GM19035 (cell line): ENCODE measurements around the gene SLFN13.
"Not testable (repeated sequence)": the region's sequence is repeated elsewhere in the genome, so short reads cannot be mapped to it uniquely, and the experiment has no call there.

Experiments used
- ATAC-seq: cut with Tn5 transposase; IDR thresholded peaks from one replicate; pipeline ENCODE4 v1.9.1; 2021; ENCODE audit not compliant: unreplicated experiment

The SLFN13 gene

GRCh38 chr17:35448214-35448898 lies at the start of gene SLFN13:
Gene SLFN13, minus strand, starts transcription at chr17:35448766. Its CDS starts 3,086 bp downstream, at chr17:35445680.
- peak; percentile 80 for ATAC-seq

DNA sequence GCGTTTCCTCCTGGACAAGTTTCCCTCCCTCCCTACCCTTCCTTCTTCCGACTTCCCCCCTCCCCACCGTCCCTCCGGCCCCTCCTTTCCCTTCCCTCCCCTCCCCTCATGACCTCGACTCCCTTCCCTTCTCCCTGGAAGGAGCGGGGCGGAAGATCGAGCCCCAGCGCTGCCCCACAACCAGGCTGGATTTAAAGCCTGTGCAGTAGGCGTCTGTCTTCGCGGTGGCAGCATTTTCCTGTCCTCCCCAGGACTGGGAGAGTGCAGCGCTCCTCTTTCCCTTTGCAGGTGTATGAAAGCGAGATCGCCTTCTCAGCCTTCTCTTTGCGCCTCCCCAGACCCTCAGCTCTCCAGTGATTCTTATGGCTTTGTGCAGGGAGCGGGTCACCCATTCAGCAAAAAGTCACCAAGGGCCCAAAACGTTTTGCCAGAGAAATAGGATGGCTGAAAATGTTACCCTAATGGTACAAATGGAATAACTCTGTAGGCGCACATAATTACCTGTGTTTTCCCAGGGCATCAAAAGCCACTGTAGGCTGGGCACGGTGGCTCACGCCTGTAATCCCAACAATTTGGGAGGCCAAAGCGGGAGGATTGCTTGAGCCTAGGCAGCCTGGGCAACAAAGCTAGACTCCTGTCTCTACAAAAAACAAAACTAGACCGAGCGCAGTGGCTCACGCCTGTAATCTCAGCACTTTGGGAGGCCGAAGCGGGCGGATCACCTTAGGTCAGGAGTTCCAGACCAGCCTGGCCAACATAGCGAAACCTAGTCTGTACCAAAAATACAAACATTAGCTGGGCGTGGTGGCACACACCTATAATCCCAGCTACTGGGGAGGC lies 48.1 kb upstream of the SLFN13 start:
- no peak for ATAC-seq

- ATAC-seq: no peak
Measured at GRCh38 chr17:35493040-35493439, 44.5 kb upstream of the SLFN13 start.

- ATAC-seq: no peak
Measured at GRCh38 chr17:35491417-35491816, 42.9 kb upstream of the SLFN13 start.

- no peak for ATAC-seq
Measured at GRCh38 chr17:35489944-35490343, 41.4 kb upstream of the SLFN13 start.

GRCh38 chr17:35488991-35489390 lies 40.4 kb upstream of the SLFN13 start:
- ATAC-seq: no peak

DNA sequence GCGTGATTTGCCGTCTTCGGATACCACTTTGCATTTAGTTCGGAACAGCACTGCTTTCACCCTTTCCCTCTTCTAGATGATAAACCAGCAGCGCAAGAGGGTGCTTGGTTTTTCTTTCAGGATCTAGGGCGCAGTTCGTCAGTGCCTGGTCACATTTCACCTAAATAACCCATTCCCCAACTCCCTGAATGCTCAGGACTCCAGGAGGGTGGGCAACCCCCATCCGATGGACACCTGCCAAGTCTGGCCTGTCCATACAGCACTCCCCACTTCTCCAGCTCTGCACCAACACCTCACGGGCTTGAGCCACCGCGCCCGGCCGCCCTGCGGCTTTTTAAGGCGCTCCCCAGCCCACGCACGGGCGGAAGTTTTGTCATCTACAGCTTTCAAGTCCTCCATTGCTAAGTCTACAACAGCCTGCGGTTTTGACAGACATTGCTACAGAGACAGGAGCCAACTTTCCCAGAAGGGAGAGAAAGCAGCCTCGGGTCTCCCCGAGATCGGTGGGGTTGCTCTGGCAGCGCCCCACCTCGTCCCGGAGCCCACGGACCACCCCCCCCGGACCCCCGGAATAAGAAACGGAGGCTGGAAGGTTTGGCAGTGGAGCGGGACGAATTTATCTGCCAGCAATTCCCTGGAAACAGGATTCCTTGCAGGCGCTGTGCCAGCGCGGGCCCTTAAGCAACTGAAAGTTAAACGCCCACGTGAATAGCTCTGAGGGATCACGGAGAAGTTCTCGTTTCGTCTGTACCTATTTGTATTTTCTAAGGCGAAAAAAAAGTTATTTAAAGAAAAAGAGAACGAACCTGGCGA lies 38.6 kb upstream of the SLFN13 start:
- no peak for ATAC-seq

DNA sequence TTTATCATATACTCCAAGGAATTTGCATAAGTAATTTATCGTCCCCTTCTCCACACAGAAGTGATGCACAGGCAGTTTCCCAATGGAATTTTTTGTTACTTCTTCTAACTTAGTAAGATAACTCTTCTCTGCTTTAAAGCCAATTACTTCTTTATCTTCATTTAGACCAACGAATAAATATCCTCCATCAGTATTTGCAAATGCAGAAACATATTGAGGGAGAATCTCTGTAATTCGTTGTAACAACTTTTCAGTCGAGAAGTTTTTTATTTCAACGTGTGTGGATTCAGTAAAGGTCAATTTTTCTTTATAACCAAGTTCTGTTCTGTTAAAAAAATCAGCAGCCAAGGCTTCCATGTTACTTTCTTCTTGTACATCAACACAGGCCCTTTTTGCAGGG lies 30.7 kb upstream of the SLFN13 start:
- ATAC-seq: no peak

DNA sequence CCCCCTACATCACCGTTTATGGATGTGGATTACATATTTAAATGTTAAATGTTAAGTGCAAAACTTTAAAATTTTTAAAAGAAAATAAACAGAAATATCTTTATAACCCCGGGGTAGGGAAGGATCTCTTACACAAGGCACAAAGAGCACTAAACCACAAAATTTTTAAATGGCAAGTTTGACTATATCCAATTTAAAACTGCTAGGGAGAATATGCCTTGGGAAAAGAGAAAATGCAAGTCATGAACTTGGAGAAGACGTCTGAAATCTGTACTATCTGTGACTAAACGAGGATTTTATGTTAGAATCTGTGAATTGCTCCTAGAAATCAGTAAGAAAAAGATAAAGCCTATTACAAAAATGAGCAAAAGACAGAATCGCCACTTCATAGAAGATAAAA lies 28.7 kb upstream of the SLFN13 start:
- no peak for ATAC-seq

DNA sequence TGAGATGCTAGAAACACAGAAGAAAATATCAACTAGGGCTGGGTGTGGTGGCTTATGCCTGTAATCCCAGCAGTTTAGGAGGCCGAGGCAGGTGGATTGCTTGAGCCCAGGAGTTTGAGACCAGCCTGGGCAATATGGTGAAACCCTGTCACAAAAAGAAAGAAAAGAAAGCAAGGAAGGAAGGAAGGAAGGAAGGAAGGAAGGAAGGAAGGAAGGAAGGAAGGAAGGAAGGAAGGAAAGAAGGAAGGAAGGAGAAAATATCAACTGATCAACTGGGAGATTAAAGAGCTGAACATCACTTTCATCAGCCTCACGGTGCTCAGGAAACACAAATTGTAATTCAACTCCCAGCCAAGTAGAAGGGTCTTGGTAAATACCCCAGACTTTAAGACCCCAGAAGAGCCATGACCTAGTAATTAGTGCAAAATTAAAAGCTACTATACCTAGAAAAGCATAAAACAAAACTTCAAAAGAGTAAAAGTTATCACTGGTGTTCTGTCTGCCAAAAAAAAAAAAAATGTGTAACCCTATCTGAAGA lies 27.8 kb upstream of the SLFN13 start:
- no peak for ATAC-seq

- no peak for ATAC-seq
Measured at GRCh38 chr17:35468475-35468874, 19.9 kb upstream of the SLFN13 start.

DNA sequence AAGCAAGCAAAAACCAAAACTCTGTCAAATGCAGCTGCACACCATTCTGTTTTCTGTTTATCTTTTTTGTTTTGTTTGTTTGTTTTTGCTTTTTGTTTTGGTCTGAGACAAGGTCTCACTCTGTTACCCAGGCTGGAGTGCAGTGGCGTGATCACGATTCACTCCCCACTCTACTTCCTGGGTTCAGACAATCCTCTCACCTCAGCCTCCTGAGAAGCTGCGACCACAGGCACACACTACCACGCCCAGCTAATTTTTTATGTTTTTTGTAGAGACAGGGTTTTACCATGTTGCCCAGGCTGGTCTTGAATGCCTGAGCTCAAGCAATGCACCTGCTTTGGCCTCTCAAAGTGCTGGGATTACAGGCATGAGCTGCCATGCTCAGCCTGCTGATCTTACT lies 19.3 kb upstream of the SLFN13 start:
- no peak for ATAC-seq

DNA sequence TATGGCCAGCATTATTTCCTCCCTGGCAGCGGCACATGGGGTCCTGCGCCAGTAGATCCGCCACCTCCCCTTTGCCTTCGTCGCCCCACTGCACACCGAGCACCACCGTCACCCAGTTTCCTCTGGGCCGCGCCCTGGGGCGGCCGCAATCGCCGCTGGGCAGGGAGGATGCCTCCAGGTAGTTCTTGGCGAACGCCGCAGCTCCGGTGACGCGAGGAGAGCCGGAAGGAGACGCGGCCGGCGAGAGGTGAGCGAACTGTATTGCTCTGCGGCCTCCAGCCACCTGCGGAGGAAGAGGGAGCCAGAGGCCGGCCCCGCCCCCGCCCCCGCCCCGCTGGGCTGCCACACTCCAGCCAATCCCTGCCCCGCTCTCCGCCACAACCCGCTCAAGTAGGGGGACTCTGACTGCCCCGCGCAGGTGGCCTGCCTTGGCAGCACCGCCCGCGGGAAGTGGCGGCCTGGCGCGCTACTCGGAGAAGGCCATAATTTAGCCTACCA lies 11.8 kb upstream of the SLFN13 start:
- peak; percentile 84 for ATAC-seq

GRCh38 chr17:35454035-35454434 lies 5.5 kb upstream of the SLFN13 start:
- ATAC-seq: not testable (repeated sequence)

DNA sequence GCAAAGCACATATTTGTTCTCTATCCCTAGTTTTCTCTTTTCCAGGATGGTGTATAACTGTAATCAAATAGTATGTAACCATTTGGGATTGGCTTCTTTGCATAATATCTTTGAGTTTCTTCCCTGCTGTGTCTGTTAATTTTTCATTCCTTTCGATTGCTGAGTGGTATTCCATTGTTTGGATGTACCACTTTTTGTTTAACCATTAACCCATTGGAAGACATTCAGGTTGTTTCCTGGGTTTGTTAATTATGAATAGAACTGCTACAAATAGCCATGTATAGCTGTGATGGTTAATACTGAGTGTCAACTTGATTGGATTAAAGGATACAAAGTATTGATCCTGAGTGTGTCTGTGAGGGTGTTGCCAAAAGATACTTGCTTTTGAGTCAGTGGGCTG lies 4.6 kb upstream of the SLFN13 start:
- no peak for ATAC-seq

DNA sequence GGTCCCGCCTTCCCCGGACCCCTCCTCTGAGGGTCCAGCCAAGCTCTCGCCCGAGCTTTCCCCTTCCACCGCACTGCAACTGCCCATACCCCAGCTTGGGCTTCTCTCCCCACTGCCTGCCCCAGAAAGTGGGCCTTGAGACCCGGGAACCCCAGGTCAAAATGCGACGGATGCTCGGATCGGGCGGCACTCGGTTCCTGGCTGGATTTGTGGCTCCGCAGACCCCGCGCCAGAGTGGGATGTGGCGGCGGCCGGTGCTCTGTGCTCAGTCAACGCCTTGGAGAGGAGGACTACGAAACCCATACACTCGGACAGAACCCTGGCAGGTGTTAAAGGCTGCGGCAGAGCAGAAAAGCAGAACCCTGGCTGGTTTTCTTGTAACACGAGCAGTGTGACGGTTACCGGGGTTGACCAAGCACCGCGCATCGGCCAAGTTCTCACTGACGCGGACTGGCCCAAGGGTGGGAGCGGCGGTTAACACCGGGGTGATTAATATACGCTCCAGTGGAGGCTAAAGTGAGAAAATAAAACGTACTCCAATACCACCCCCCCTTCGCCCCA lies 885 bp upstream of the SLFN13 start:
- ATAC-seq: no peak

GRCh38 chr17:35448899-35449227 lies 297 bp upstream of the SLFN13 start:
- ATAC-seq: no peak

GRCh38 chr17:35447499-35447898 lies 1.1 kb downstream of the SLFN13 start:
- no peak for ATAC-seq

DNA sequence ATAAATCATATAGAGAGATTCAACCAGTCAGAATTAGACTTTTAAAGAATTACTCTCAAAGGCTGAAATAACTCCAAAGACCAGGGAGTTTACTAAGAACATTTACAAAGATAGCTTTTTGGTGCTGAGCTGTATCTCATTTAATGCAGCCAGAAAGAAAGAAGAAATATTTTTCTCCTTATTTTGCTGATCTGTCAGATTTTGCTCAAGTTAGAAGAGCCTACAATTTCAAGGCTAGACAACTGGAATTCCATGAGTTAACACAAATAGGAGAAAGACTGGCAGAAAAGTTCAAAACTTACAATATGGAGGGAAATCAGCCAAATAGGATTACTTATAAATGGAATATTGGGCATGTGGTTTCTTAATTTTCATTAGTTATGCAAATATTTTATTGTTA lies 10.1 kb downstream of the SLFN13 start:
- no peak for ATAC-seq

DNA sequence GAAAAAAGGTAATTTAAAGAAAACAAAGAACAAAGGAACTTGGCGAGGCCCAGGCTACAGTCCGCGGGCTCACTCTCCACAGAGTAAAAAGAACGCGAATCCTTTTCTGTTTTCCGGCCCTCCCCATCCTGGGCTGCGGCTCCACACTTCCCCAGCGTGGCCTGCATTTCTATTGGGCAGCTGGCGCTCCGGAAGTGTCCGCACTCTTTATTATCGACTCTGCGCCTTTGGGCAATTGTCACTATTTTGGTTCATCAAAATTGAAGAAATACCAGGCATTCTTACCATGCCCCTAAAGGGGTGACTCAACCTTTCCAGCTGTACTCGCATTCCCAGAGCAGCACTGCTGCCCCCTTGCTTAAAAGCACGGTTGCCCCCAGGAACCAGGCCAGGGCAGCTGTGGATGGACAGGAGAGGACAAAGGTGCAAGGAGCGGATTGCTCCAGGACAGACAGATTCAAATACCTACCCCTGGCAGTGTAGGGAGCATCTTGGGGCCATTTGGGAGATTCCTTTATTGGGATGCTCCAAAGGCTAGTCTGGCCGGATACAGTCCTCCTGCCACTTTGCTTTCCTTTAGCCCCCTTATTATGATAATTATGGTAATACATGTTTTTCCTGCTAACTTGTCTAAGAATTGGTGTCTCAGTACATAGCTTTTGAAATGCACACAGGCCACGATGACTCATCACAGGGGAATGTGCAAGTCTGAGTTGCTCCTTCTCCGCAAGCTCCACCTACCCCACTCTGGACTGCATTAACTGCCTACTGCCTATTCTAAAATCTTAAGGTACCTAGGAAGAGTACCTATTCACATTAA lies 15.3 kb downstream of the SLFN13 start:
- no peak for ATAC-seq
